H1 (cell line): ENCODE measurements around the gene TADA3. TPM values are rescaled to one million over a fixed set of nuclear protein-coding genes. Genes with fewer than 3 reads are reported as not detected.

Experiments used
- CHD7 ChIP-seq: fragments of 300-600 bp; sonication (generic); IDR thresholded peaks from 2 replicates; pipeline ENCODE4 v1.7.1; 2012; ENCODE audit warnings: low read length, moderate library complexity, mild to moderate bottlenecking, inconsistent platforms; ENCODE audit not compliant: insufficient replicate concordance
- GABPA ChIP-seq: IDR thresholded peaks from 2 replicates; pipeline ENCODE4 v1.6.1; 2011; ENCODE audit warnings: mild to moderate bottlenecking, low read length, moderate library complexity, borderline replicate concordance; ENCODE audit not compliant: insufficient read depth
- RBBP5 ChIP-seq: IDR thresholded peaks from 2 replicates; pipeline ENCODE4 v1.7.1; 2012; ENCODE audit warnings: low read depth, mild to moderate bottlenecking, inconsistent platforms, low read length, moderate library complexity, borderline replicate concordance
- SIN3A ChIP-seq, 2 experiments: IDR thresholded peaks in 1 of 2; conservative IDR thresholded peaks in 1 of 2; 2 replicates each; pipeline ENCODE4 v1.6.1; 2011 to 2012; ENCODE audit warnings: low read length in 2 of 2, improper control_type of control experiment in 1 of 2, low read depth in 1 of 2, mild to moderate bottlenecking in 1 of 2
- polyA plus RNA-seq, 7 experiments: library from polyadenylated mRNA; depleted of rRNA in 3 of 7; stranded (reverse) in 5 of 7; unstranded in 2 of 7; fragments of >200 nt in 5 of 7; fragments of 200-250 nt in 2 of 7; gene quantifications; 1 replicate in 5 of 7; 2 replicates in 1 of 7; 4 replicates in 1 of 7; pipeline versions ENCODE4 v1.2.1 to v1.2.3, GENCODE V29; 2011 to 2013; ENCODE audit warnings: missing spikeins in 2 of 7, mixed read lengths in 2 of 7
- total RNA-seq: library from RNA; stranded (reverse); fragmentation: NEBNext Ultra II Directional; extraction: Animal tissue kit (Norgen Biotek cat#: 25700); gene quantifications from 2 replicates; pipeline ENCODE4 v1.2.1, GENCODE V29; 2021

The TADA3 gene
- total and polyA plus RNA-seq, 2 of the 8 experiments (the other 6 are each of a cell fraction or from before 2014, with no cell fraction given) = 43.4 to 50.3 TPM

DNA sequence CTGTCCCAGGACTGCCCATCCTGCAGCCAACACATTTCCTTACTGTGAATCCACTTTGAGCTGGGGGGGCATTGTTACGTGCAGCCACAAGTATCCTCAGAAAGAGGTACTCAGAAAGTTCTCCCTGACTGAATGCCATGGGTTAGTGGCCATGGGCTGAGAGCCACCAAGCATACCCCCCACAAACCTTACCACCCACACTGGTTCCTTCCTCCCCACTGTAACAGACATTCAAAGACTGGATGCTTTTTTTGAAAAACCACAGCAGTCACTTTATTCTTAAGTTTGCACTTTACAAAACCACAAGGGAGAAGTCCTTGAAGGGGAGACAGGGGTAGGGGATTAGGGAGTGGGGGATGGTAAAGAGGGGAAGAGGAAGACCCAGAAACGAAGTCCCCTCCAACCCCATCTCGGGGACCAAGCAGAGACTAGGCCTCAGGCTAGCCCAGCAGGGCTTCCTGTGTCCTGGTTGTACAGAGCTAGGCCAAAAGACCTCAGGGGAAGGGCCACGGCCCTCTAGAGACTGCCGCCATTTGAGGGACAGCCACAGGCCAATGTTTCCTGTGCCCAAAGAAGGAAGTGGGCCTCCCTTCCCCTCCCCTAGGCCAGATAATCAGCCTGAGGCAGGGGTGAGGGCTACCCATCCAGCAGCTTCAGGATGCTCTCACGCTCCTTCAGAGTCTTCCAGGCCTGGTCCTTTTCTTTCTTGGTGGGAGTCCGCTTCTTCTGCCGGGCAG, 12.4 kb downstream of the TADA3 start (continued):
- TF ChIP-seq CHD7 = no peak
- no peak for TF ChIP-seq SIN3A (conservative IDR thresholded peaks at IDR 0.05 in 1 of 2, IDR thresholded peaks at IDR 0.05 in 1 of 2; ENCODE audit: low read depth in 1 of 2, low read length in 2 of 2)
- no peak for TF ChIP-seq GABPA
- no peak for TF ChIP-seq RBBP5
